ENCODE results near the gene ACTN3.
"Not testable (repeated sequence)": the region's sequence is repeated elsewhere in the genome, so short reads cannot be mapped to it uniquely, and the experiment has no call there.

The ACTN3 gene

GRCh38 chr11:66581261-66581660, 34.6 kb downstream of the ACTN3 start:
- Histone ChIP-seq H3K4me2 (ENCODE audit: low read depth, low read length, poor library complexity, severe bottlenecking) (no peak overlapping the region), H3K9me3 (ENCODE audit: insufficient read depth, low read depth, low read length) (no peaks in the 10 kb centered on the region; the same call in 1 of the 2 replicates), H3K9ac (ENCODE audit: low read depth, low read length, poor library complexity, severe bottlenecking) (no peak overlapping the region), H3K4me3 (ENCODE audit: low read length, poor library complexity, severe bottlenecking) (no peak overlapping the region), H3K27me3 (ENCODE audit: insufficient read depth, low read length, poor library complexity, severe bottlenecking) (no peaks in the 10 kb centered on the region), H3K36me3 (ENCODE audit: insufficient read depth, low read length) (no peaks in the 10 kb centered on the region), H4K20me1 (ENCODE audit: insufficient read depth, low read length, poor library complexity, severe bottlenecking) (no peaks in the 10 kb centered on the region), H3K9me2 (replicated peaks; ENCODE audit: low read depth, low read length) (no peaks in the 10 kb centered on the region), H2AFZ (ENCODE audit: low read length) (no peak overlapping the region), H3K4me1 (ENCODE audit: insufficient read depth, low read length, poor library complexity, severe bottlenecking) (no peaks in the 10 kb centered on the region), H3F3A (ENCODE audit: low read depth) (no peaks in the 10 kb centered on the region), H3K79me2 (ENCODE audit: insufficient read depth, low read length) (no peaks in the 10 kb centered on the region)
- TF ChIP-seq CTCF (conservative IDR thresholded peaks at IDR 0.05; ENCODE audit: low read length) (no peak), EZH2phosphoT487 (IDR thresholded peaks at IDR 0.05; ENCODE audit: borderline replicate concordance) (no peak)

- H2AFZ ChIP-seq (ENCODE audit: low read length); H3K9me3 ChIP-seq (ENCODE audit: insufficient read depth, low read depth, low read length); H4K20me1 ChIP-seq (ENCODE audit: insufficient read depth, low read length, poor library complexity, severe bottlenecking); H3F3A ChIP-seq (ENCODE audit: low read depth); H3K79me2 ChIP-seq (ENCODE audit: insufficient read depth, low read length); H3K4me3 ChIP-seq (ENCODE audit: low read length, poor library complexity, severe bottlenecking); H3K27me3 ChIP-seq (ENCODE audit: insufficient read depth, low read length, poor library complexity, severe bottlenecking); H3K9ac ChIP-seq (ENCODE audit: low read depth, low read length, poor library complexity, severe bottlenecking); H3K4me1 ChIP-seq (ENCODE audit: insufficient read depth, low read length, poor library complexity, severe bottlenecking); H3K36me3 ChIP-seq (ENCODE audit: insufficient read depth, low read length); H3K9me2 ChIP-seq (replicated peaks; ENCODE audit: low read depth, low read length); H3K4me2 ChIP-seq (ENCODE audit: low read depth, low read length, poor library complexity, severe bottlenecking): not testable (repeated sequence)
Measured at GRCh38 chr11:66582565-66583147, 36.0 kb downstream of the ACTN3 start.

- not testable (repeated sequence) for H3K79me2 ChIP-seq (ENCODE audit: insufficient read depth, low read length); H3K9me3 ChIP-seq (ENCODE audit: insufficient read depth, low read depth, low read length); H3K36me3 ChIP-seq (ENCODE audit: insufficient read depth, low read length); H3K4me1 ChIP-seq (ENCODE audit: insufficient read depth, low read length, poor library complexity, severe bottlenecking); H2AFZ ChIP-seq (ENCODE audit: low read length); H3F3A ChIP-seq (ENCODE audit: low read depth); H3K4me3 ChIP-seq (ENCODE audit: low read length, poor library complexity, severe bottlenecking); H4K20me1 ChIP-seq (ENCODE audit: insufficient read depth, low read length, poor library complexity, severe bottlenecking); H3K9me2 ChIP-seq (replicated peaks; ENCODE audit: low read depth, low read length); H3K27me3 ChIP-seq (ENCODE audit: insufficient read depth, low read length, poor library complexity, severe bottlenecking); H3K4me2 ChIP-seq (ENCODE audit: low read depth, low read length, poor library complexity, severe bottlenecking); H3K9ac ChIP-seq (ENCODE audit: low read depth, low read length, poor library complexity, severe bottlenecking)
Measured at GRCh38 chr11:66585447-66585846, 38.7 kb downstream of the ACTN3 start.

- Histone ChIP-seq H3F3A (ENCODE audit: low read depth) (no peaks in the 10 kb centered on the region), H2AFZ (ENCODE audit: low read length) (no peak overlapping the region), H3K79me2 (ENCODE audit: insufficient read depth, low read length) (no peaks in the 10 kb centered on the region), H3K9ac (ENCODE audit: low read depth, low read length, poor library complexity, severe bottlenecking) (no peak overlapping the region), H3K9me2 (replicated peaks; ENCODE audit: low read depth, low read length) (no peaks in the 10 kb centered on the region), H3K27me3 (ENCODE audit: insufficient read depth, low read length, poor library complexity, severe bottlenecking) (no peaks in the 10 kb centered on the region), H4K20me1 (ENCODE audit: insufficient read depth, low read length, poor library complexity, severe bottlenecking) (no peaks in the 10 kb centered on the region), H3K4me3 (ENCODE audit: low read length, poor library complexity, severe bottlenecking) (no peak overlapping the region), H3K4me2 (ENCODE audit: low read depth, low read length, poor library complexity, severe bottlenecking) (no peak overlapping the region), H3K36me3 (ENCODE audit: insufficient read depth, low read length) (no peaks in the 10 kb centered on the region), H3K9me3 (ENCODE audit: insufficient read depth, low read depth, low read length) (no peaks in the 10 kb centered on the region; the same call in 1 of the 2 replicates), H3K4me1 (ENCODE audit: insufficient read depth, low read length, poor library complexity, severe bottlenecking) (no peaks in the 10 kb centered on the region)
- TF ChIP-seq CTCF (conservative IDR thresholded peaks at IDR 0.05; ENCODE audit: low read length), result no peak
Measured at GRCh38 chr11:66586136-66586535, 39.4 kb downstream of the ACTN3 start.

- not testable (repeated sequence) for H3K79me2 ChIP-seq (ENCODE audit: insufficient read depth, low read length); H3K27me3 ChIP-seq (ENCODE audit: insufficient read depth, low read length, poor library complexity, severe bottlenecking)
Measured at GRCh38 chr11:66589315-66589714, 42.6 kb downstream of the ACTN3 start.

More at GRCh38 chr11:66589315-66589714, 42.6 kb downstream of the ACTN3 start:
- not testable (repeated sequence) for H2AFZ ChIP-seq (ENCODE audit: low read length); H4K20me1 ChIP-seq (ENCODE audit: insufficient read depth, low read length, poor library complexity, severe bottlenecking); H3K4me3 ChIP-seq (ENCODE audit: low read length, poor library complexity, severe bottlenecking); H3K4me1 ChIP-seq (ENCODE audit: insufficient read depth, low read length, poor library complexity, severe bottlenecking); H3K36me3 ChIP-seq (ENCODE audit: insufficient read depth, low read length); H3K9ac ChIP-seq (ENCODE audit: low read depth, low read length, poor library complexity, severe bottlenecking); H3K9me3 ChIP-seq (ENCODE audit: insufficient read depth, low read depth, low read length); H3K4me2 ChIP-seq (ENCODE audit: low read depth, low read length, poor library complexity, severe bottlenecking); H3F3A ChIP-seq (ENCODE audit: low read depth); H3K9me2 ChIP-seq (replicated peaks; ENCODE audit: low read depth, low read length)
